ENCODE measurements around the gene TSHZ1. TPM values are rescaled to one million over a fixed set of nuclear protein-coding genes. Genes with fewer than 3 reads are reported as not detected.

The TSHZ1 gene
- total and polyA plus RNA-seq, 7 donors: 2.0 to 10.5 (median 9.7) TPM

GRCh38 chr18:75317300-75317699, 106.7 kb downstream of the TSHZ1 start:
- 90 to 96% (median 95%) methylated on average over 17 of the region's 17 CpGs for WGBS, 3 donors
- H3K9me3 ChIP-seq: no peaks in the 10 kb centered on the region
- H3K27ac ChIP-seq: no peak overlapping the region
- H3K36me3 ChIP-seq (ENCODE audit: insufficient read depth in 1 of 2, low read depth in 1 of 2): no peaks in the 10 kb centered on the region
- no peak for DNase-seq
- ATAC-seq: no peak
- intact Hi-C loops (cut with DNase I): no loop called here
- no peaks in the 10 kb centered on the region for H3K27me3 ChIP-seq (ENCODE audit: insufficient read depth in 3 of 3, low read length in 2 of 3)
- TF ChIP-seq, protein P1, sequence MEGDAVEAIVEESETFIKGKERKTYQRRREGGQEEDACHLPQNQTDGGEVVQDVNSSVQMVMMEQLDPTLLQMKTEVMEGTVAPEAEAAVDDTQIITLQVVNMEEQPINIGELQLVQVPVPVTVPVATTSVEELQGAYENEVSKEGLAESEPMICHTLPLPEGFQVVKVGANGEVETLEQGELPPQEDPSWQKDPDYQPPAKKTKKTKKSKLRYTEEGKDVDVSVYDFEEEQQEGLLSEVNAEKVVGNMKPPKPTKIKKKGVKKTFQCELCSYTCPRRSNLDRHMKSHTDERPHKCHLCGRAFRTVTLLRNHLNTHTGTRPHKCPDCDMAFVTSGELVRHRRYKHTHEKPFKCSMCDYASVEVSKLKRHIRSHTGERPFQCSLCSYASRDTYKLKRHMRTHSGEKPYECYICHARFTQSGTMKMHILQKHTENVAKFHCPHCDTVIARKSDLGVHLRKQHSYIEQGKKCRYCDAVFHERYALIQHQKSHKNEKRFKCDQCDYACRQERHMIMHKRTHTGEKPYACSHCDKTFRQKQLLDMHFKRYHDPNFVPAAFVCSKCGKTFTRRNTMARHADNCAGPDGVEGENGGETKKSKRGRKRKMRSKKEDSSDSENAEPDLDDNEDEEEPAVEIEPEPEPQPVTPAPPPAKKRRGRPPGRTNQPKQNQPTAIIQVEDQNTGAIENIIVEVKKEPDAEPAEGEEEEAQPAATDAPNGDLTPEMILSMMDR (IDR thresholded peaks at IDR 0.05): no peak
- H3K4me1 ChIP-seq: no peaks in the 10 kb centered on the region
- H3K4me3 ChIP-seq: no peak overlapping the region

- Histone ChIP-seq H3K27me3 (ENCODE audit: insufficient read depth in 3 of 3, low read length in 2 of 3) (no peaks in the 10 kb centered on the region), H3K27ac (no peak overlapping the region), H3K4me3 (no peak overlapping the region), H3K4me1 (no peaks in the 10 kb centered on the region), H3K9me3 (no peaks in the 10 kb centered on the region), H3K36me3 (ENCODE audit: insufficient read depth in 1 of 2, low read depth in 1 of 2) (no peaks in the 10 kb centered on the region)
- DNase-seq (no peak), ATAC-seq (no peak)
- 89 to 93% (median 92%) methylated on average over 11 of the region's 11 CpGs for WGBS, 3 donors
- intact Hi-C loops (cut with DNase I): no loop called here
- TF ChIP-seq, protein P1 (IDR thresholded peaks at IDR 0.05): no peak
These were observed 107.1 kb downstream of the TSHZ1 start for GRCh38 chr18:75317703-75318102.

GRCh38 chr18:75319905-75320304, 109.3 kb downstream of the TSHZ1 start:
- TF ChIP-seq, protein P1 (IDR thresholded peaks at IDR 0.05): no peak

DNA sequence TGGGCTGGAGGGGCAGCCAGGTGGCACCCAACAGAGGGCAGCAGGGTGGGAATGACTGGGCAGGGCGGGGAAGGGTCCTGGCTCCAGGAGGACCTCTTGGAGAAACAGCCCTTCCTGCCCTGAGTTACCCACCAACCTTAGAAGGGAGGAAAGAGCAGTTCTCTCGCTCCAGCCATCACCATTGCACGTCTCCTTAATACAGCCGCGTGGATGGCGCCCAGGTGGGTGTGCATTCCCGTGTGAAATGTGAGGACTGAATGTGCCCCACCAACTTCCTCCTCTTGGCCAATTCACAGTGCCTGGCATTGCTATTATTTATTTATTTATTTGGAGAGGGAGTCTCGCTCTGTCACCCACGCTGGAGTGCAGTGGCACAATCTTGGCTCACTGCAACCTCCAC, 109.9 kb downstream of the TSHZ1 start:
- no peaks in the 10 kb centered on the region for H3K36me3 ChIP-seq (ENCODE audit: insufficient read depth in 1 of 2, low read depth in 1 of 2)
- TF ChIP-seq, protein P1 (IDR thresholded peaks at IDR 0.05): no peak
- WGBS, 3 donors: 92 to 98% (median 94%) methylated on average over 9 of the region's 9 CpGs
- no peaks in the 10 kb centered on the region for H3K9me3 ChIP-seq
- intact Hi-C loops (cut with DNase I): no loop called here
- H3K4me3 ChIP-seq: no peak overlapping the region
- no peaks in the 10 kb centered on the region for H3K4me1 ChIP-seq
- H3K27me3 ChIP-seq (ENCODE audit: insufficient read depth in 3 of 3, low read length in 2 of 3): no peaks in the 10 kb centered on the region
- H3K27ac ChIP-seq: no peak overlapping the region
- DNase-seq (no peak), ATAC-seq (no peak)

More at GRCh38 chr18:75319905-75320304, 109.3 kb downstream of the TSHZ1 start:
- 70 to 82% (median 75%) methylated on average over 9 of the region's 9 CpGs for WGBS, 3 donors
- ATAC-seq: no peak
- no peaks in the 10 kb centered on the region for H3K4me1 ChIP-seq
- H3K36me3 ChIP-seq (ENCODE audit: insufficient read depth in 1 of 2, low read depth in 1 of 2): no peaks in the 10 kb centered on the region
- H3K27ac ChIP-seq: no peak overlapping the region
- DNase-seq: no peak
- no peaks in the 10 kb centered on the region for H3K27me3 ChIP-seq (ENCODE audit: insufficient read depth in 3 of 3, low read length in 2 of 3)
- intact Hi-C loops (cut with DNase I): no loop called here
- no peaks in the 10 kb centered on the region for H3K9me3 ChIP-seq
- H3K4me3 ChIP-seq: no peak overlapping the region

GRCh38 chr18:75321431-75321830, 110.8 kb downstream of the TSHZ1 start:
- Histone ChIP-seq H3K36me3 (ENCODE audit: insufficient read depth in 1 of 2, low read depth in 1 of 2) (no peaks in the 10 kb centered on the region), H3K4me1 (no peaks in the 10 kb centered on the region), H3K27me3 (ENCODE audit: insufficient read depth in 3 of 3, low read length in 2 of 3) (no peaks in the 10 kb centered on the region), H3K27ac (no peak overlapping the region), H3K9me3 (peaks cover 6% of the 10 kb centered on the region), H3K4me3 (no peak overlapping the region)
- no peak for DNase-seq
- 91 to 96% (median 94%) methylated on average over 6 of the region's 6 CpGs for WGBS, 3 donors
- intact Hi-C loops (cut with DNase I): no loop called here
- no peak for ATAC-seq
- TF ChIP-seq, protein P1 (IDR thresholded peaks at IDR 0.05): no peak

All from psoas muscle (tissue), 8 donors.